Activated T-cell treated with anti-CD3 and anti-CD28 coated beads, Interleukin-2, amount 50 U/mL, for 4 hours (primary cell): ENCODE data around the gene BMPR2. TPM values are rescaled to one million over a fixed set of nuclear protein-coding genes. Genes with fewer than 3 reads are reported as not detected.
"Not testable (repeated sequence)": the region's sequence is repeated elsewhere in the genome, so short reads cannot be mapped to it uniquely, and the experiment has no call there.

Experiments
- ATAC-seq, 2 donors: fragments of 200-7000 bp; cut with Tn5 transposase; one replicate each; pipeline ENCODE4 v1.10.0; 2021
- DNase-seq: peaks from one replicate; pipeline ENCODE4 v3.0.0-alpha.2; 2020
- H3K27me3 Mint-ChIP-seq: one replicate; pipeline ENCODE4 v1.8.0; 2021; ENCODE audit warnings: low read depth, mixed read lengths
- H3K36me3 Mint-ChIP-seq: one replicate; pipeline ENCODE4 v1.8.0; 2022; ENCODE audit warnings: mixed read lengths; ENCODE audit not compliant: insufficient read depth
- H3K4me1 Mint-ChIP-seq: one replicate; pipeline ENCODE4 v1.8.0; 2021; ENCODE audit warnings: low read depth, mixed read lengths
- H3K4me3 Mint-ChIP-seq: one replicate; pipeline ENCODE4 v1.8.0; 2021; ENCODE audit warnings: mild to moderate bottlenecking, moderate library complexity, mixed read lengths
- H3K9me3 Mint-ChIP-seq: one replicate; pipeline ENCODE4 v1.8.0; 2021; ENCODE audit warnings: mixed read lengths
- total RNA-seq, 3 donors: library from RNA; stranded (reverse); gene quantifications; one replicate each; pipeline ENCODE4 v1.2.1, GENCODE V29; 2021

Gene BMPR2
- total RNA-seq, 3 donors from 2014 or later = 3.8 to 4.8 (median 3.9) TPM

GRCh38 chr2:202410092-202410491, 34.0 kb downstream of the BMPR2 start:
- Mint-ChIP-seq H3K4me3 (no peak overlapping the region), H3K36me3 (peaks cover 2% of the 10 kb centered on the region), H3K27me3 (no peaks in the 10 kb centered on the region), H3K9me3 (no peaks in the 10 kb centered on the region), H3K4me1 (peaks cover 2% of the 10 kb centered on the region)
- no peak for ATAC-seq
- no peak for DNase-seq

- Mint-ChIP-seq H3K36me3 (peaks cover 5% of the 10 kb centered on the region), H3K4me3 (no peak overlapping the region), H3K27me3 (no peaks in the 10 kb centered on the region), H3K9me3 (no peaks in the 10 kb centered on the region), H3K4me1 (peaks cover 2% of the 10 kb centered on the region)
- ATAC-seq (no peak), DNase-seq (no peak)
These were observed 35.0 kb downstream of the BMPR2 start for GRCh38 chr2:202411097-202411496.

GRCh38 chr2:202418027-202418426, 41.9 kb downstream of the BMPR2 start:
- no peak for DNase-seq
- no peaks in the 10 kb centered on the region for H3K9me3 Mint-ChIP-seq
- no peaks in the 10 kb centered on the region for H3K4me1 Mint-ChIP-seq
- no peak for ATAC-seq
- no peaks in the 10 kb centered on the region for H3K27me3 Mint-ChIP-seq
- H3K36me3 Mint-ChIP-seq = peaks cover 5% of the 10 kb centered on the region
- no peak overlapping the region for H3K4me3 Mint-ChIP-seq

DNA sequence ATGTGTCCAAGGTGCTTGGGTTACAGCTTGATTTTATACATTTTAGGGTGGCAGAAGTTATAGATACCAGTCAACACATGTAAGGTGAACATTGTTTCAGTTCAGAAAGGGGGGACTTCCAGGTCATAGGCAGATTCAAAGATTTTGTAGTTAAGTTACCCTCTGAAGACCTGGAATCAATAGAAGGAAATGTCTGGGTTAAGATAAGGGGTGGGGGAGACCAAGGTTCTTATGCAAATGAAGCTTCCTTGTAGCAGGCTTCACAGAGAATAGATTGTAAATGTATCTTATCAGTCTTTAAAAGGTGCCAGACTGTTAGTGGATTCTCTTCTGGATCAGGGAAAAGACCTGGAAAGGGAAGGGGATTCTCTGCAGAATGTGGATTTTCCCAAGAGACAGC, 42.4 kb downstream of the BMPR2 start:
- no peaks in the 10 kb centered on the region for H3K27me3 Mint-ChIP-seq
- H3K36me3 Mint-ChIP-seq = peaks cover 5% of the 10 kb centered on the region
- no peaks in the 10 kb centered on the region for H3K9me3 Mint-ChIP-seq
- no peak overlapping the region for H3K4me3 Mint-ChIP-seq
- ATAC-seq (no peak), DNase-seq (no peak)
- no peaks in the 10 kb centered on the region for H3K4me1 Mint-ChIP-seq

GRCh38 chr2:202423139-202423538, 47.0 kb downstream of the BMPR2 start:
- H3K36me3 Mint-ChIP-seq = peaks cover 7% of the 10 kb centered on the region
- ATAC-seq (no peak), DNase-seq (no peak)
- no peaks in the 10 kb centered on the region for H3K27me3 Mint-ChIP-seq
- H3K9me3 Mint-ChIP-seq = no peaks in the 10 kb centered on the region
- peaks cover 6% of the 10 kb centered on the region for H3K4me1 Mint-ChIP-seq
- no peak overlapping the region for H3K4me3 Mint-ChIP-seq

DNA sequence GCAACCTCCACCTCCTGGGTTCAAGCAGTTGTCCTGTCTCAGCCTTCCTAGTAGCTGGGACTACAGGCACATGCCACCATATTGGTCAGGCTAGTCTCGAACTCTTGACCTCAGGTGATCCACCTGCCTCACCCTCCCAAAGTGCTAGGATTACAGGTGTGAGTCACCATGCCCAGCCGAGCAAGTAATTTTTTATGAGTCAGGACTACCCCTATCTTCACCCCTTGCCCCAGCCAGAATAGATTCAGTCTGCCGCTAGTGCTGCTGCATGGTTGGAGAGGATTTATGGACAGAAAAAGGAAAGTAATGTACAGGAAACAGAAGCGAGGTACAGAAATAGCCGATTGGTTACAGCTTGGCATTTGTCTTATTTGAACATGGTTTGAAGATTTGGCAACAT, 48.9 kb downstream of the BMPR2 start:
- peaks cover 8% of the 10 kb centered on the region for H3K9me3 Mint-ChIP-seq
- H3K36me3 Mint-ChIP-seq = peaks cover 16% of the 10 kb centered on the region
- no peak overlapping the region for H3K4me3 Mint-ChIP-seq
- DNase-seq = no peak
- H3K27me3 Mint-ChIP-seq = no peaks in the 10 kb centered on the region
- H3K4me1 Mint-ChIP-seq = peaks cover 6% of the 10 kb centered on the region
- no peak for ATAC-seq

- no peak for ATAC-seq
- no peak for DNase-seq
- H3K4me1 Mint-ChIP-seq = peaks cover 6% of the 10 kb centered on the region
- peaks cover 16% of the 10 kb centered on the region for H3K36me3 Mint-ChIP-seq
- peaks cover 8% of the 10 kb centered on the region for H3K9me3 Mint-ChIP-seq
- H3K4me3 Mint-ChIP-seq = no peak overlapping the region
- H3K27me3 Mint-ChIP-seq = no peaks in the 10 kb centered on the region
These were observed 50.6 kb downstream of the BMPR2 start for GRCh38 chr2:202426751-202427150.

DNA sequence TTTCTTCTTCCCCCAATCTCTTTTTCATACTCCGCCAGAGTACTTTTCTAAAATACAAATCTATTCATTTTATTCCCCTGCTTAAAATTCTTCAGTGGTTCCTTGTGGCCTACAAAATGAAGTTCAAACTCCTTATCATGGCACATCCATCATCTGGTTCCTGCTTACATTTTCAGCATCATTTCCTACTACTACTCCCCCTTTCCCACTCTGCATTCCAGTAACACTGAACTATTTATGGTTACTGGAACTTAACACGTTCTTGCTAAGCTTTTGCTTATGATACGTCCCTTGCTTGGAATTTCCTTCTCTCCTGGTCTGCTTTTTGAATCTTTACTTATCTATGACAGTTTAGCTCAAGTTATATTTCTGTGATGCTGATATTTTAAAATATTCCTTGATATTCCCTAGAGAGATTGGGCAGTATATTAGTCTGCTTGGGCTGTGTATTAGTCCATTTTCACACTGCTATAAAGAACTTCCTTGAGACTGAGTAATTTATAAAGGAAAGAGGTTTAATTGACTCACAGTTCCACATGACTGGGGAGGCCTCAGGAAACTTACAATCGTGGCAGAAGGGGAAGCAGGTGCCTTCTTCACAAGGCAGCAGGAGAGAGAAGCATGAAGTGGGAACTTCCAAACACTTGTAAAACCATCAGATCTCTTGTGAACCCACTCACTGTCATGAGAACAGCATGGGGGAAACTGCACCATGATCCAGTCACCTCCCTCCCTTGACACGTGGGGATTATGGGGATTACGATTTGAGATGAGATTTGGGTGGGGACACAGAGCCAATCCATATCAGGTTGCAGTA, 53.2 kb downstream of the BMPR2 start:
- no peak for ATAC-seq
- peaks cover 16% of the 10 kb centered on the region for H3K36me3 Mint-ChIP-seq

DNA sequence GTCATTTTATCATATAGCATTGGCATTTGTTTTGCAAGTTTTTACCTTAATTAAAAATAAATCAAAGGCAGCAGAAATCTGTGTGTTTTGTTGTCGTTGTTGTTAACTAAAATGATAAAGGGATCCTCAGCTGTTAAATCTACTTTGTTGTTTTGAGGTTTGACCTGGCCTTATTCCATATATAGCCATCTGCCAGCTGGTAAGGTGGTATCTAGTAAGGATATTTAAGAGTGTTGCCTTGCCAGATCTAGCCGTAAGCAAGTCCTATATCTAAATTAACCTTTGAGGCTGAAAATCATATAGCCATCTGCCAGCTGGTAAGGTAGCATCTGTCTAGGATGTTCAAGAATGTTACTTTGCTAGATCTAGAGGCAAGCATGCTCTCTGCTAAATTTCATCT, 56.6 kb downstream of the BMPR2 start:
- Mint-ChIP-seq H3K36me3 (peaks cover 12% of the 10 kb centered on the region), H3K4me3 (no peak overlapping the region)
- no peak for ATAC-seq

More for the DNA sequence above, 53.2 kb downstream of the BMPR2 start:
- no peak for DNase-seq
- Mint-ChIP-seq H3K4me3 (no peak overlapping the region), H3K4me1 (peaks cover 6% of the 10 kb centered on the region), H3K27me3 (no peaks in the 10 kb centered on the region), H3K9me3 (peaks cover 8% of the 10 kb centered on the region)

GRCh38 chr2:202434472-202434871, 58.3 kb downstream of the BMPR2 start:
- Mint-ChIP-seq H3K27me3 (no peaks in the 10 kb centered on the region), H3K36me3 (peaks cover 1% of the 10 kb centered on the region), H3K4me1 (no peaks in the 10 kb centered on the region), H3K9me3 (peaks cover 1% of the 10 kb centered on the region), H3K4me3 (no peak overlapping the region)
- no peak for ATAC-seq
- DNase-seq = no peak

More for the DNA sequence above, 56.6 kb downstream of the BMPR2 start:
- DNase-seq = no peak
- peaks cover 8% of the 10 kb centered on the region for H3K9me3 Mint-ChIP-seq
- no peaks in the 10 kb centered on the region for H3K4me1 Mint-ChIP-seq
- no peaks in the 10 kb centered on the region for H3K27me3 Mint-ChIP-seq

- Mint-ChIP-seq H3K36me3 (no peaks in the 10 kb centered on the region), H3K27me3 (no peaks in the 10 kb centered on the region), H3K4me3 (no peak overlapping the region), H3K4me1 (no peaks in the 10 kb centered on the region), H3K9me3 (no peaks in the 10 kb centered on the region)
- no peak for ATAC-seq
- no peak for DNase-seq
These were observed 60.5 kb downstream of the BMPR2 start for GRCh38 chr2:202436626-202437025.

- H3K9me3 Mint-ChIP-seq, H3K27me3 Mint-ChIP-seq, ATAC-seq, DNase-seq, H3K4me3 Mint-ChIP-seq, H3K36me3 Mint-ChIP-seq, H3K4me1 Mint-ChIP-seq: not testable (repeated sequence)
These were observed 64.0 kb downstream of the BMPR2 start for GRCh38 chr2:202440117-202440516.

GRCh38 chr2:202442882-202443281, 66.8 kb downstream of the BMPR2 start:
- H3K36me3 Mint-ChIP-seq = no peaks in the 10 kb centered on the region
- DNase-seq = no peak
- H3K9me3 Mint-ChIP-seq = no peaks in the 10 kb centered on the region
- H3K4me1 Mint-ChIP-seq = no peaks in the 10 kb centered on the region
- no peaks in the 10 kb centered on the region for H3K27me3 Mint-ChIP-seq
- no peak for ATAC-seq
- no peak overlapping the region for H3K4me3 Mint-ChIP-seq

- ATAC-seq (no peak), DNase-seq (no peak)
- H3K36me3 Mint-ChIP-seq = peaks cover 1% of the 10 kb centered on the region
- H3K4me3 Mint-ChIP-seq = no peak overlapping the region
- no peaks in the 10 kb centered on the region for H3K27me3 Mint-ChIP-seq
- H3K4me1 Mint-ChIP-seq = no peaks in the 10 kb centered on the region
- H3K9me3 Mint-ChIP-seq = no peaks in the 10 kb centered on the region
These were observed 67.9 kb downstream of the BMPR2 start for GRCh38 chr2:202444000-202444399.

DNA sequence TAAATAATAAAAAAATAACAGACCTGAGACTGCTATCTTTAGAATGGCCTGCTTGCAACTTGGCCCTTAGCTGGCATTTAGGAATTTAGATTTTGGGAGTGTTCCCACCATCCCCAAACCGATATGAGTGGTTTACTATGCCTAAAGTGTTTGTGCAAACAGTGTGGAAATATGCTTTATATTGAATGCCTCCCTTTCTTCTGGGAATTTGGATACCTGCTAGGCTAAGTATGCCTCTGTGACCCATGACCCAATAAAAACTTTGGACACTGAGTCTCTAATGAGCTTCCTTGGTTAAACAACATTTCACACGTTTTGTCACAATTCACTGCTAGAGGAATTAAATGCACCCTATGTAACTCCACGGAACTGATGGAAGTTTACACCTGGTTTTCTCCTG, 73.2 kb downstream of the BMPR2 start:
- peaks cover 1% of the 10 kb centered on the region for H3K36me3 Mint-ChIP-seq
- DNase-seq (no peak), ATAC-seq (no peak)

More for the DNA sequence above, 73.2 kb downstream of the BMPR2 start:
- Mint-ChIP-seq H3K27me3 (no peaks in the 10 kb centered on the region), H3K9me3 (no peaks in the 10 kb centered on the region), H3K4me1 (no peaks in the 10 kb centered on the region), H3K4me3 (no peak overlapping the region)
